Vagina (tissue), 2 donors: Measurements from ENCODE around the gene OLFM4. TPM values are rescaled to one million over a fixed set of nuclear protein-coding genes. Genes with fewer than 3 reads are reported as not detected.

Source experiments
- DNase-seq, 2 donors: peaks; one replicate each; pipeline ENCODE4 v3.0.0-alpha.2; 2017; ENCODE audit errors: extremely low spot score in 2 of 2
- H3K27ac ChIP-seq: fragments of 200-600 bp; sonication (generic); one replicate; pipeline ENCODE4 v1.5.1; 2019
- H3K27me3 ChIP-seq: fragments of 200-600 bp; sonication (generic); one replicate; pipeline ENCODE4 v1.5.1; 2019
- H3K36me3 ChIP-seq, 2 donors: fragments of 200-600 bp; sonication (generic); one replicate each; pipeline ENCODE4 v1.5.1; 2017 to 2019
- H3K4me1 ChIP-seq: fragments of 200-600 bp; sonication (generic); one replicate; pipeline ENCODE4 v1.5.1; 2019
- H3K4me3 ChIP-seq, 2 donors: fragments of 200-600 bp; sonication (generic); 1 replicate in 1 of 2; 2 replicates in 1 of 2; pipeline ENCODE4 v1.5.1; 2016 to 2019
- H3K9me3 ChIP-seq: fragments of 200-600 bp; sonication (generic); one replicate; pipeline ENCODE4 v1.5.1; 2019
- CTCF ChIP-seq, 3 experiments: fragments of 450-650 bp in 2 of 3; fragments of 200-600 bp in 1 of 3; sonication (generic) in 1 of 3; IDR thresholded peaks; one replicate each; pipeline ENCODE4 v1.5.1; 2017 to 2019; ENCODE audit warnings: antibody characterized with exemption in 3 of 3, mild to moderate bottlenecking in 2 of 3, moderate library complexity in 2 of 3
- POLR2A ChIP-seq, 2 donors: fragments of 450-650 bp; IDR thresholded peaks; one replicate each; pipeline ENCODE4 v1.6.1; 2017; ENCODE audit warnings: antibody characterized with exemption in 2 of 2, mild to moderate bottlenecking in 2 of 2, moderate library complexity in 2 of 2
- POLR2AphosphoS5 ChIP-seq, 2 donors: sonication (generic); formaldehyde crosslinking; IDR thresholded peaks; one replicate each; pipeline ENCODE4 v1.9.0; 2017; ENCODE audit warnings: antibody characterized with exemption in 2 of 2, mild to moderate bottlenecking in 2 of 2, low read depth in 1 of 2; ENCODE audit not compliant: insufficient read depth in 1 of 2
- intact Hi-C: fragments of 100-400 bp; cut with DNase I; formaldehyde crosslinking; loops from one replicate; pipeline ENCODE4 v1.15.1; 2023
- total RNA-seq: library from RNA; depleted of rRNA; stranded (reverse); fragments of >200 nt; gene quantifications from one replicate; pipeline ENCODE4 v1.2.3, GENCODE V29; 2016

Gene OLFM4
- total RNA-seq, 1 donor from 2014 or later = 50.1 TPM

DNA sequence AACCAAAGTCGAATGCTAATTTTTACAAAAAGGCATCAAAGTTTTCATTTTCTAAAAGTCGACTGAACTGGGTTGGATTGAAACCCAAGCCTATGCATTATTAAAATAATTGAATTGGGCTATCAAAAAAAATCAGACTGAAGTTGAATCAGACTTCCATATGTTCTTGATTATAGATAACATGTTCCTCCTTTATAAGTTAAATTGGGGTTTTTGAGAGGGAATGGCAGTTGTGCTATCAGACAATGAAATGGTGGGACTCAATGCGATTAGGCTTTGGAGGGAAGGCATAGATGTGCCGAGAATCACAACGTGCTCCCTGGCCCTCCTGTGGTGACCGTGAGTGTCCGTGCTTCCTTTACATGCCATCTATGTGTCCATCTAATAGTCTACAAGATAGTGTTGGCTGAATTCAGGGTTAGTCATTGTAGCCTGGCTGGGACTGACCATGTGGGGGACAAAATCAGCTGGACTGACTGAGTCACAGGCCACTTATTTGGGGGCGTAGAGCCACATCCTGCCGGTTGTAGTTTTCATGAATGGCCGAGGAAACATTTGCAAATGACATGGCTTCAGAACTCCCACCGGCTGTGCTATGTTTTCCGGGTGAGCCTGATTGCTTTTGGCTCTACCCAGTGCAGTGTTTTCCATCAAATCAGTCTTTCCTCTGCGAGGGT, 37.1 kb upstream of the OLFM4 start:
- Histone ChIP-seq H3K27me3 (no peaks in the 10 kb centered on the region), H3K4me3 (no peak overlapping the region), H3K27ac (no peak overlapping the region), H3K9me3 (no peaks in the 10 kb centered on the region), H3K4me1 (peaks cover 11% of the 10 kb centered on the region), H3K36me3 (no peaks in the 10 kb centered on the region)
- DNase-seq = peak in 1 of 2 donors; percentile 64
- no peak for TF ChIP-seq POLR2AphosphoS5 (IDR thresholded peaks at IDR 0.05; ENCODE audit: insufficient read depth in 1 of 2, low read depth in 1 of 2)
- no peak for TF ChIP-seq CTCF (IDR thresholded peaks at IDR 0.05)
- no peak for TF ChIP-seq POLR2A (IDR thresholded peaks at IDR 0.05)
- intact Hi-C loops = no loop called here

DNA sequence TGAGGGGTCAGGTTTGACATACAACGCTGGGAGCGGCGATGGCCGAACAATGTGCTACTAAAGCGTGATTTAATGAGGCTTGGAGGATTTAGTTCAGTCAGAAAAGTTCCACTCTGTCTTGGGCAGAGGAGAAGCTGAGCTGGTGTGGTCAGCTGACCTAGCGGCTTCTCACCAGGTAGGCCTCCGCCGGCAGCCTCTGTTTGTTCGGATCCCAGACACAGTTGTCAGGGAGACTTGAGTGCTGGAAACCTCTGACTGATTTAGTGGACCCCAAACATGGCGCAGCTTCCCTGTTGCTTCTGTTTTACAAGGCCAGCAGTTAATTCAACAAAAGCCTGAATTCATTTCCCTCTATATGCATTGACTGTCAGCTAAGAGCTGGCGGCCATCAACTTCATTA, 36.5 kb upstream of the OLFM4 start:
- H3K4me3 ChIP-seq = no peak overlapping the region
- no peaks in the 10 kb centered on the region for H3K36me3 ChIP-seq
- H3K4me1 ChIP-seq = peaks cover 11% of the 10 kb centered on the region
- intact Hi-C loops = no loop called here
- no peaks in the 10 kb centered on the region for H3K27me3 ChIP-seq
- H3K27ac ChIP-seq = no peak overlapping the region
- no peaks in the 10 kb centered on the region for H3K9me3 ChIP-seq
- peak in 1 of 2 donors; percentile 13 for DNase-seq
- no peak for TF ChIP-seq POLR2AphosphoS5 (IDR thresholded peaks at IDR 0.05; ENCODE audit: insufficient read depth in 1 of 2, low read depth in 1 of 2)

DNA sequence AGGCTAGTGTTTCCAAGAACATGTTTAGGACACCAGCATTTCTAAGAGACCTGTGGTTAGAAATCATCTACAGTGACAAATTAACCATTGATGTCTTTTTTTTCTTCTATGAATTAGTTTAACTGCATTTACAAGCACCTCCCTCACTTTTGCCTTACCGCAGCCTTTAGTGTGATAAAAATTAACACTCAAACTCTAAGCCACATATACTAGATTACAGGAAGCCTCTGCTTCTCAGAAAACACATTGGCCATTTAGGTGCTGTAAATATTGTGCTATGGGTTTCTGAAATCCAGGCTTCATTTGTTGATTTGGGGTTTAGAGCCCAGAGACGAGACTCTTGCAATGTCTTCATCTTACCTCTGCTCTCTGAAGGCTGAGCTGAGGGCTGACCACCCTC, 34.6 kb upstream of the OLFM4 start:
- peaks cover 20% of the 10 kb centered on the region for H3K4me1 ChIP-seq
- intact Hi-C loops = no loop called here
- no peak overlapping the region for H3K4me3 ChIP-seq
- DNase-seq = no peak
- no peak for TF ChIP-seq POLR2AphosphoS5 (IDR thresholded peaks at IDR 0.05; ENCODE audit: insufficient read depth in 1 of 2, low read depth in 1 of 2)
- no peak for TF ChIP-seq POLR2A (IDR thresholded peaks at IDR 0.05)
- no peak for TF ChIP-seq CTCF (IDR thresholded peaks at IDR 0.05)
- H3K9me3 ChIP-seq = no peaks in the 10 kb centered on the region
- no peak overlapping the region for H3K27ac ChIP-seq
- no peaks in the 10 kb centered on the region for H3K36me3 ChIP-seq
- H3K27me3 ChIP-seq = no peaks in the 10 kb centered on the region

- peaks cover 23% of the 10 kb centered on the region for H3K4me1 ChIP-seq
- TF ChIP-seq CTCF (IDR thresholded peaks at IDR 0.05) (no peak), POLR2A (IDR thresholded peaks at IDR 0.05) (no peak), POLR2AphosphoS5 (IDR thresholded peaks at IDR 0.05; ENCODE audit: insufficient read depth in 1 of 2, low read depth in 1 of 2) (no peak)
Observed at GRCh38 chr13:52994865-52995264, 33.7 kb upstream of the OLFM4 start.

GRCh38 chr13:52995946-52996345, 32.7 kb upstream of the OLFM4 start:
- Histone ChIP-seq H3K36me3 (no peaks in the 10 kb centered on the region), H3K27ac (no peak overlapping the region), H3K27me3 (no peaks in the 10 kb centered on the region), H3K4me1 (peaks cover 28% of the 10 kb centered on the region), H3K9me3 (no peaks in the 10 kb centered on the region), H3K4me3 (no peak overlapping the region)
- TF ChIP-seq POLR2AphosphoS5 (IDR thresholded peaks at IDR 0.05; ENCODE audit: insufficient read depth in 1 of 2, low read depth in 1 of 2) = no peak
- no peak for DNase-seq
- intact Hi-C loops = no loop called here

More at GRCh38 chr13:52994865-52995264, 33.7 kb upstream of the OLFM4 start:
- no peaks in the 10 kb centered on the region for H3K27me3 ChIP-seq
- intact Hi-C loops = no loop called here
- H3K9me3 ChIP-seq = no peaks in the 10 kb centered on the region
- no peaks in the 10 kb centered on the region for H3K36me3 ChIP-seq
- DNase-seq = peak in 1 of 2 donors; percentile 54
- H3K4me3 ChIP-seq = no peak overlapping the region
- no peak overlapping the region for H3K27ac ChIP-seq
